Activated gamma-delta T cell treated with Interleukin-2 at 50 U/mL for 16 hours (primary cell): ENCODE data around the gene PIP4K2C.
"Not testable (repeated sequence)": the region's sequence is repeated elsewhere in the genome, so short reads cannot be mapped to it uniquely, and the experiment has no call there.

Experiments used
- DNase-seq: peaks from one replicate; pipeline ENCODE4 v3.0.0-alpha.2; 2020

PIP4K2C gene

DNA sequence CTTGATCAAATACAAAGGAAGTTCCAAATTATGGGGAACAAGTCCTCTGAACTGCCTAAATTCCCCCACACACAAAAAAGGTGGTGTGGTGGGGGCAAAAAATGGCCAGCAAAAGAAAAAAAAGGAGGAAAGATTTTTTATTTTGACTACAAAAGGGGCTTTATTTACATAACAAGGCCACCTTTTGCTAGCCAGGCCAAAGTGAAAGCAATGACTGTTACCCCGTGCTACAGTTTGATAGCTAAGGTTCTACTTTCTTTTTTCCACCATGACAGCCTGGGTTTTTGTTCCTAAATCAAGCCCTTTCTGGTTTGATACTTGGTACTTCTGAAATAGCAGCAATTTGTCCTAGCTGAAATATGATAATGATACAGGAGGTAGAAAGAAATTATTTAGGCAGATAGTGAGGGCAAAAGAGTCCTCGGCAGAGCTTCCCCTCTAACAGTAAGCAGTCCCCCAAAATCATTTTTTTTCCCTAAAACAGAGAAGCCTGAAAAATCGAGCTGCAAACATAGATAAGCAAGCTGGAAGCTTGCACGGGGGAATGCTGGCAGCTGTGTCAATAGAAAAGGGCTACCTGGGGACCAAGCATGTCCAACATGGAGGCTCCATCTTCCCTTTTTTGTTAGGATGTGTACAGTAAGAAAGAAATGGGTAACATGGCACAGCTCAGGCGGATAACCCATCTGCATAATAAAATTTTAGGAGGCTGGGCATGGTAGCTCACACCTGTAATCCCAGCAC lies 50.9 kb downstream of the PIP4K2C start:
- no peak for DNase-seq

- DNase-seq: not testable (repeated sequence)
Measured at GRCh38 chr12:57645990-57646658, 55.1 kb downstream of the PIP4K2C start.

- DNase-seq: not testable (repeated sequence)
Measured at GRCh38 chr12:57646659-57647049, 55.7 kb downstream of the PIP4K2C start.
